Measurements from ENCODE around the gene SERP2. TPM values are rescaled to one million over a fixed set of nuclear protein-coding genes. Genes with fewer than 3 reads are reported as not detected.

Gene SERP2
- total RNA-seq, 1 donor from 2014 or later, result 0.24 TPM

- POLR2A ChIA-PET, result no interaction called here
Observed at GRCh38 chr13:44354884-44355283, 18.7 kb upstream of the SERP2 start.

GRCh38 chr13:44355621-44356020 lies 18.0 kb upstream of the SERP2 start:
- Mint-ChIP-seq H3K36me3 (ENCODE audit: low read depth) (no peaks in the 10 kb centered on the region), H3K4me3 (no peak overlapping the region), H3K9me3 (no peaks in the 10 kb centered on the region), H3K4me1 (no peaks in the 10 kb centered on the region), H3K27ac (no peak overlapping the region), H3K27me3 (peaks cover 12% of the 10 kb centered on the region)
- DNase-seq (no peak), ATAC-seq (ENCODE audit: low read depth) (no peak)
- intact Hi-C loops (cut with micrococcal nuclease), result no loop called here
- TF ChIP-seq CTCF (IDR thresholded peaks at IDR 0.05), result no peak
- ChIA-PET POLR2A (no interaction called here), CTCF (no interaction called here)

More at GRCh38 chr13:44354884-44355283, 18.7 kb upstream of the SERP2 start:
- no peak for TF ChIP-seq CTCF (IDR thresholded peaks at IDR 0.05)
- ATAC-seq (ENCODE audit: low read depth), result no peak
- Mint-ChIP-seq H3K9me3 (no peaks in the 10 kb centered on the region), H3K27ac (no peak overlapping the region), H3K4me3 (no peak overlapping the region), H3K4me1 (no peaks in the 10 kb centered on the region), H3K27me3 (peaks cover 9% of the 10 kb centered on the region), H3K36me3 (ENCODE audit: low read depth) (no peaks in the 10 kb centered on the region)
- intact Hi-C loops (cut with micrococcal nuclease), result no loop called here
- no peak for DNase-seq
- CTCF ChIA-PET, result no interaction called here

- Mint-ChIP-seq H3K36me3 (ENCODE audit: low read depth) (no peaks in the 10 kb centered on the region), H3K27me3 (peaks cover 15% of the 10 kb centered on the region), H3K4me1 (no peaks in the 10 kb centered on the region), H3K4me3 (no peak overlapping the region), H3K27ac (no peak overlapping the region), H3K9me3 (no peaks in the 10 kb centered on the region)
- CTCF ChIA-PET, result no interaction called here
- ATAC-seq (ENCODE audit: low read depth) (no peak), DNase-seq (no peak)
- POLR2A ChIA-PET, result no interaction called here
- intact Hi-C loops (cut with micrococcal nuclease), result no loop called here
- no peak for TF ChIP-seq CTCF (IDR thresholded peaks at IDR 0.05)
Observed at GRCh38 chr13:44359983-44360375, 13.6 kb upstream of the SERP2 start.

- no peak overlapping the region for H3K4me3 Mint-ChIP-seq
- H3K36me3 Mint-ChIP-seq (ENCODE audit: low read depth), result no peaks in the 10 kb centered on the region
- no peaks in the 10 kb centered on the region for H3K4me1 Mint-ChIP-seq
- POLR2A ChIA-PET, result no interaction called here
- H3K27me3 Mint-ChIP-seq, result peaks cover 10% of the 10 kb centered on the region
- no peaks in the 10 kb centered on the region for H3K9me3 Mint-ChIP-seq
- intact Hi-C loops (cut with micrococcal nuclease), result no loop called here
- DNase-seq (no peak), ATAC-seq (ENCODE audit: low read depth) (no peak)
- CTCF ChIA-PET, result no interaction called here
- H3K27ac Mint-ChIP-seq, result no peak overlapping the region
- TF ChIP-seq CTCF (IDR thresholded peaks at IDR 0.05), result no peak
Observed at GRCh38 chr13:44362394-44363040, 11.1 kb upstream of the SERP2 start.

- no peaks in the 10 kb centered on the region for H3K36me3 Mint-ChIP-seq (ENCODE audit: low read depth)
- ATAC-seq (ENCODE audit: low read depth) (no peak), DNase-seq (no peak)
- ChIA-PET CTCF (no interaction called here), POLR2A (interaction anchor here (0.5 kb wide), 1 partner anchor 162 kb away, joined by 3 read pairs; no protein-coding TSS in a partner anchor)
- intact Hi-C loops (cut with micrococcal nuclease), result no loop called here
- no peak overlapping the region for H3K27ac Mint-ChIP-seq
- H3K4me3 Mint-ChIP-seq, result no peak overlapping the region
- no peaks in the 10 kb centered on the region for H3K9me3 Mint-ChIP-seq
- H3K27me3 Mint-ChIP-seq, result peaks cover 8% of the 10 kb centered on the region
- no peaks in the 10 kb centered on the region for H3K4me1 Mint-ChIP-seq
- no peak for TF ChIP-seq CTCF (IDR thresholded peaks at IDR 0.05)
Observed at GRCh38 chr13:44363631-44364344, 9.8 kb upstream of the SERP2 start.

Data from activated B cell treated with CpG ODN at 0.5 μM for 24 hours (primary cell).